Measurements from ENCODE around the gene SLCO3A1.
A peak's percentile ranks its signal among the peaks of the same experiment; 100 is the strongest.

SLCO3A1 gene

GRCh38 chr15:91853511-91853947 lies at the start of gene SLCO3A1:
Gene SLCO3A1, plus strand, starts transcription at chr15:91853708.
- peak; percentile 43 to 59 for DNase-seq (ENCODE audit: low read depth in 1 of 2, low spot score in 1 of 2)

- DNase-seq (ENCODE audit: low read depth in 1 of 2, low spot score in 1 of 2): no peak
Measured at GRCh38 chr15:91807122-91807521, 46.4 kb upstream of the SLCO3A1 start.

- DNase-seq (ENCODE audit: low read depth in 1 of 2, low spot score in 1 of 2): no peak
Measured at GRCh38 chr15:91813924-91814323, 39.6 kb upstream of the SLCO3A1 start.

GRCh38 chr15:91816942-91817341 lies 36.6 kb upstream of the SLCO3A1 start:
- no peak for DNase-seq (ENCODE audit: low read depth in 1 of 2, low spot score in 1 of 2)

GRCh38 chr15:91821458-91821857 lies 32.0 kb upstream of the SLCO3A1 start:
- no peak for DNase-seq (ENCODE audit: low read depth in 1 of 2, low spot score in 1 of 2)

- DNase-seq (ENCODE audit: low read depth in 1 of 2, low spot score in 1 of 2): no peak
Measured at GRCh38 chr15:91824256-91824655, 29.3 kb upstream of the SLCO3A1 start.

- no peak for DNase-seq (ENCODE audit: low read depth in 1 of 2, low spot score in 1 of 2)
Measured at GRCh38 chr15:91826443-91826842, 27.1 kb upstream of the SLCO3A1 start.

GRCh38 chr15:91833056-91833455 lies 20.5 kb upstream of the SLCO3A1 start:
- no peak for DNase-seq (ENCODE audit: low read depth in 1 of 2, low spot score in 1 of 2)

- no peak for DNase-seq (ENCODE audit: low read depth in 1 of 2, low spot score in 1 of 2)
Measured at GRCh38 chr15:91839867-91840266, 13.6 kb upstream of the SLCO3A1 start.

GRCh38 chr15:91841861-91842260 lies 11.6 kb upstream of the SLCO3A1 start:
- DNase-seq (ENCODE audit: low read depth in 1 of 2, low spot score in 1 of 2): no peak

GRCh38 chr15:91844341-91844740 lies 9.2 kb upstream of the SLCO3A1 start:
- no peak for DNase-seq (ENCODE audit: low read depth in 1 of 2, low spot score in 1 of 2)

- DNase-seq (ENCODE audit: low read depth in 1 of 2, low spot score in 1 of 2): no peak
Measured at GRCh38 chr15:91844928-91845327, 8.6 kb upstream of the SLCO3A1 start.

GRCh38 chr15:91845720-91846119 lies 7.8 kb upstream of the SLCO3A1 start:
- DNase-seq (ENCODE audit: low read depth in 1 of 2, low spot score in 1 of 2): no peak

- no peak for DNase-seq (ENCODE audit: low read depth in 1 of 2, low spot score in 1 of 2)
Measured at GRCh38 chr15:91849180-91849579, 4.3 kb upstream of the SLCO3A1 start.

GRCh38 chr15:91849749-91850161 lies 3.8 kb upstream of the SLCO3A1 start:
- no peak for DNase-seq (ENCODE audit: low read depth in 1 of 2, low spot score in 1 of 2)

GRCh38 chr15:91852741-91853510 lies 582 bp upstream of the SLCO3A1 start:
- DNase-seq (ENCODE audit: low read depth in 1 of 2, low spot score in 1 of 2): peak; percentile 51 to 69

GRCh38 chr15:91853948-91854638 lies 585 bp downstream of the SLCO3A1 start:
- peak in 1 of 2 donors; percentile 28 for DNase-seq (ENCODE audit: low read depth in 1 of 2, low spot score in 1 of 2)

- DNase-seq (ENCODE audit: low read depth in 1 of 2, low spot score in 1 of 2): no peak
Measured at GRCh38 chr15:91854639-91854990, 1.1 kb downstream of the SLCO3A1 start.

GRCh38 chr15:91855241-91855640 lies 1.7 kb downstream of the SLCO3A1 start:
- no peak for DNase-seq (ENCODE audit: low read depth in 1 of 2, low spot score in 1 of 2)

- DNase-seq (ENCODE audit: low read depth in 1 of 2, low spot score in 1 of 2): no peak
Measured at GRCh38 chr15:91855684-91856489, 2.4 kb downstream of the SLCO3A1 start.

GRCh38 chr15:91857224-91857585 lies 3.7 kb downstream of the SLCO3A1 start:
- no peak for DNase-seq (ENCODE audit: low read depth in 1 of 2, low spot score in 1 of 2)

- DNase-seq (ENCODE audit: low read depth in 1 of 2, low spot score in 1 of 2): peak in 1 of 2 donors; percentile 27
Measured at GRCh38 chr15:91857772-91858171, 4.3 kb downstream of the SLCO3A1 start.

All from activated T-helper 1 cell treated with anti-CD3 and anti-CD28 coated beads, Interleukin-2, amount 50 U/mL, for 16 hours (primary cell).